SKM-1 (cell line): ENCODE data around the gene XYLT2.
"Not testable (repeated sequence)": the region's sequence is repeated elsewhere in the genome, so short reads cannot be mapped to it uniquely, and the experiment has no call there.

Source experiments
- DNase-seq: peaks from one replicate; lab custom pipeline; 2025; ENCODE audit not compliant: unreplicated experiment; lab: John Stamatoyannopoulos, UW

Gene XYLT2

DNA sequence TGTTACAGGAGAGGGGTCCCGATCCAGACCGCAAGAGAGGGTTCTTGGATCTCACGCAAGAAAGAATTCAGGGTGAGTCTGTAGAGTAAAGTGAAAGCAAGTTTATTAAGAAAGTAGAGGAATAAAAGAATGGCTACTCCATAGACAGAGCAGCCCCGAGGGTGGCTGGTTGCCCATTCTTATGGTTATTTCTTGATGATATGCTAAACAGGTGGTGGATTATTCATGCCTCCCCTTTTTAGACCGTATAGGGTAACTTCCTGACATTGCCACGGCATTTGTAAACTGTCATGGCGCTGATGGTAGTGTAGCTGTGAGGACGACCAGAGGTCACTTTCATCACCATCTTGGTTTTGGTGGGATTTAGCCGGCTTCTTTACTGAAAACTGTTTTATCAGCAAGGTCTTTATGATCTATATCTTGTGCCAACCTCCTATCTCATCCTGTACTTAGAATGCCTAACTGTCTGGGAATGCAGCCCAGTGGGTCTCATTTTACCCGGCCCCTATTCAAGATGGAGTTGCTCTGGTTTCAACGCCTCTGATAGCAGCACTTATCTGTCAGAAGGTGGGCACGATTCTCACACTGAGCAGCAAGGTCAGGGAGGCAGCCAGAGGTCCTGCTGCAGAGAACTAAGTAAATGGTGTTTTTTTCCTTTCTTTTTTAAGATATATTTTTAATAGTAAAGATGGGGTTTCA, 26.5 kb upstream of the XYLT2 start:
- DNase-seq: no peak

GRCh38 chr17:50322271-50322670, 23.7 kb upstream of the XYLT2 start:
- DNase-seq: no peak

- no peak for DNase-seq
Measured at GRCh38 chr17:50323060-50323459, 22.9 kb upstream of the XYLT2 start.

- DNase-seq: no peak
Measured at GRCh38 chr17:50325906-50326305, 20.0 kb upstream of the XYLT2 start.

GRCh38 chr17:50326831-50327364, 19.0 kb upstream of the XYLT2 start:
- no peak for DNase-seq

DNA sequence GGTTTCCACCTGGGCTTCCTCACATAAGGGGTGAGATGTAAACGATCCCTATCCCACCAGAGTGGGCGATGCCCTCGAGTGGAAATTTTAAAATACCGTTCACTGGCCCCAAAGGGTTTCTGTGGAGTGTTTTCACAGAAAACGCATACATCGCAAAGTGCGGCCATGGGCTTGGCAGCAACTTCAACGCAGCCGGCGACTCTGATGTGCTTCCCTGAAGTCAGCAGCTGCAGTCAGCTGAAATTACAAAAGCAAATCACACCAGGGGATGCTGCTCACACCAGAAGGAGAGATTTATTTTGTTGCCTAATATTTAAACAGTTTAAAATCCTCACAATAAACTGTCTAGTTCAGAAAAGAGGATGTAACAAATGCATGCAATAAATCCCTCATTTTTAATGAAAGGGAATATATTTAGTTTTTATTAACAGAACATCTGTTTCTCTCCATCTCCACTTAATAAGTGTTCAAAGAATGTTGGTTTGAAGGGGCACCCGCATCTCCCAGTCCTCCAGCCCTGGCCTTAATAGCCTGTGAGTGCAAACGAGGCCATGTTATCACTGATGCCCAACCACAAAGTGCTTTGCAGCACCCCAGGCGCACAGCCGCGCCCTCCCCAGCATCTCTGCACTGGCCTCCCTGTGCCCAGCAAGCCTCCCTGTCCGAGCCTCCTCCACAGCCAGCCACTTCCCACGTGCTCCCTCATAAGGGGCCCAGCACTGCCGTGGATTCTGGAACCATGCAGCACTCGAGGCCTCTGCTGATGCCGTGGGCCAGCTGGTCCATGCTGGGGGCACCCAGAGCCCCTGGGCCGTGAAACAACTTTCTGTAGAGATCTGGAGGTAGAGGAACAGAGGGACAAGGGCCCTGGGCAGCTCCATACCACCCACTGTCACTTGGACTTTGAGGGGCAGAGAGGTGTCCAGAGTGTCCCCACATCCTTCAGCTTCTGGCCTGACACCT, 17.3 kb upstream of the XYLT2 start:
- DNase-seq: no peak

- DNase-seq: no peak
Measured at GRCh38 chr17:50329716-50330115, 16.2 kb upstream of the XYLT2 start.

GRCh38 chr17:50330151-50330775, 15.7 kb upstream of the XYLT2 start:
- no peak for DNase-seq

GRCh38 chr17:50331085-50331791, 14.7 kb upstream of the XYLT2 start:
- no peak for DNase-seq

DNA sequence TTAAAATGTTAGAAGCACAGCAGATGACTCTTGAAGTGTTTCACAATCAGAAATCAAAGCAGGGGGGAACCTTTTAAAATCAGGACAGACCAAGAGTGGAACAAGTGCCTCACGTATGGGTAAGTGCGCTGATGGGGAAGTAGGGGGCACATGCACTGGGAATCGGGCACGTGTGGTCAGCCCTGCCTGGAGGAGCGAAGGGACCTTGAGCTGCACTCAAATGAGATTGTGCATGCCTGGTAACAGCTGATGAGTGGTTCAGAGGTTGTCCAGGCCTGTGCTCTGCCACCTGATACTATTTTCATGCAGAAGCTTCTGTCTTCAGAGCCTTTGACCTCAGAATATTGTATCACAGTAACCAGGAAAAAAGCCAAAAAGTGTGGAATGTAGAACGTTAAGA, 13.7 kb upstream of the XYLT2 start:
- no peak for DNase-seq

DNA sequence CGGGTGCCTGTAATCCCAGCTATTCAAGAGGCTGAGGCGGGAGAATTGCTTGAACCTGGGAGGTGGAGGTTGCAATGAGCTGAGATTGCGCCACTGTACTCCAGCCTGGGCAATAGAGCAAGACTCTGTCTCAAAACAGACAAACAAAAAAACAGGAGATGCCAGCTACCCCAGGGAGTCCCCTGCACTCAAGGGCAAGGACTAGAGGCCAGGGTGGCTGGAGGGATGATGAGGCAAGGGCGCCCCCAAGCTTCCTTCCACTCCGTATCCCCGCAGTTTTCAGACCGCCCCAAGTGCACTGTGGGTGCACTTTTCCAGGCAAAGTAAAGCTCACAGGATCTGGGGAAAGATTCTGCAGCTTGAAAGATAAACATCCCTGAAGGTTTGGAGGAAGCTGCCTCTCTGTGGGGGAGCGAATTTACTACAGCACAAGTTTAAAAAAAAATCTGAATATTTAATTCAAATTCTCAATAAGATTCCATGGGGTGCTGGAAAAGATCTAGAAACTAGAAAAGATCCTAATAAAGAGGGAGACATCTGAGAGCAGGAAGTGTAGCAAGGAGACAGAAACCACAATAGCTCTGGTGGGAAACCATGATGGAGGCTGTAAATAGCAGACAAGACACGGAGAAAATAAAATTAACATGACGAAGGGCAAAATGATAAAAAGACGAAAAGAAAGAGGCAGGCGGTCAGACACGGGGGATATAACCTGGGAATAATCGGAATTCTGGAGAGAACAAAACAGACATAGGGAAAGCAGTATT, 12.5 kb upstream of the XYLT2 start:
- DNase-seq: not testable (repeated sequence)

- DNase-seq: no peak
Measured at GRCh38 chr17:50337956-50338355, 8.0 kb upstream of the XYLT2 start.

- no peak for DNase-seq
Measured at GRCh38 chr17:50338645-50339044, 7.3 kb upstream of the XYLT2 start.

DNA sequence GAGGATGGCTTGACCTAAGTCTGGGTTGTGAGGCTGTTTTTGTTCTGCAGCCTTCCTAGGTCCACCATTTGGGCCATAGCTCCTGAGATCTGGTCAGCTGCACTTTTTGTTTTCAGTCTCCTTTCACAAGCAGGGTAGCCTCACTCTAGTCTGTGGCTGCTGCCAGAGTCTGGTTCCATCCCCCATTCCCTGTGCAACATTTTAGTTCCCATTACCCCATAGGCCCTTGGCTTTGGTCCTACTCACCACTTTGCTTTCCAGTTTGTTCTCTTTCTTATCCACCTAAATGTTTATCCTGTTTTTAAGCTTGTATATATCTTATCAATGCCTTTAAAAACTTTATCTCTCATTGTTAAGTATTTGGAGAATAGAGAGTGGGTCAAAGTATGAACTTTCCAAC, 6.5 kb upstream of the XYLT2 start:
- DNase-seq: no peak

DNA sequence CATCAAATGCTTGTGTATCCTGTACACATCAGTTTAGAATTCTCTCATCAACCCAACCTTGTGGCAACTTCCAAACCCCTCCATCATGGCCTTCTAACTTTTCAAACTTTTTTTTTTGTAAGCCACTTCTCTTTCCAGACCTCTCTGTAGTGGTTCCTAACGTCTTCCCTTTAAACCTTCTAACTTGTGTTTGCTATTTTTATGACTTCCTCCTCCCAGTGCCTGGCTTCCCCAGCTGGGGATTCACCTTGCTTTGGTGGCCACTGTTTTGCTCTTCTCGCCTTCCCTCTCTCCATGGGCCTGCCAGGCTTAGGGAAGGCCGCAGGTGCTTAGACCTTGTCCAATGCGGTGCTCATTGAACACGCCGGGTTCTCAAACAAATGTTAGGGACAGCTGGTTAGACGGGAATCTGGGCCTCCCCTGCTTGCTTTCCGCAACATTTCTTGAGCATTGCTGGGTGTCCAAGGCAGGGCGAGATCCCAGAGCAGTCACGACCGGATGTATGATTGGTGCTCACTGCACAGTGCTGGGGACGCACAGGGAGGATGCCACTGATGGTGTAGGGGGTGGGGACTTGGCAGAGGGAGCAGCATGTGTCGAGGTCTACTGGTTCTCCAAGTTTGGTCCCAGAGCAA, 1.1 kb upstream of the XYLT2 start:
- DNase-seq: no peak

- DNase-seq: no peak
Measured at GRCh38 chr17:50346313-50347116, 589 bp downstream of the XYLT2 start.

GRCh38 chr17:50347117-50347893, 1.4 kb downstream of the XYLT2 start:
- no peak for DNase-seq

DNA sequence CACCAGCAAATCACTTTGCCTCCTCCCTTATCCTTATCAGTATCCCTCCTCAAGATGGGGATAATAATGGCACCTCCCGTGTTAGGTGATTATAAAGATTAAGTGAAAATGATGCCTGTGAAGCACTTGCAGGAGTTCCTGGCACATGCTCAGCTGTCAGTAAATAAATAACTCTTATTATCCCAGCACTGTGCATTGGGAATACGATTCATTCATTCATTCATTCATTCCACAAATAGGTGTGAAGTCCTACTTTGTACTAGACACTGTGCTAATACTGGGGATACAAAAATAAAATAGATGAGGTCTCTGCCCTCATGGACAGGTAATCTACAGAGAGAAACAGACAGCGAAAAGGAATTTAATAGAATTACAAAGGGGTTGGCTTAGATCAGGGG, 2.0 kb downstream of the XYLT2 start:
- no peak for DNase-seq
